Dermis lymphatic vessel endothelial cell (primary cell): ENCODE measurements around the gene LPAR5. TPM values are rescaled to one million over a fixed set of nuclear protein-coding genes. Genes with fewer than 3 reads are reported as not detected.

Experiments used
- total RNA-seq: library from RNA; depleted of rRNA; stranded (reverse); fragments of >200 nt; gene quantifications from 2 replicates; pipeline ENCODE4 v1.2.1, GENCODE V29; 2014

Gene LPAR5
- under 0.01 TPM in 1 of 2 replicates, not detected in the other for total RNA-seq

DNA sequence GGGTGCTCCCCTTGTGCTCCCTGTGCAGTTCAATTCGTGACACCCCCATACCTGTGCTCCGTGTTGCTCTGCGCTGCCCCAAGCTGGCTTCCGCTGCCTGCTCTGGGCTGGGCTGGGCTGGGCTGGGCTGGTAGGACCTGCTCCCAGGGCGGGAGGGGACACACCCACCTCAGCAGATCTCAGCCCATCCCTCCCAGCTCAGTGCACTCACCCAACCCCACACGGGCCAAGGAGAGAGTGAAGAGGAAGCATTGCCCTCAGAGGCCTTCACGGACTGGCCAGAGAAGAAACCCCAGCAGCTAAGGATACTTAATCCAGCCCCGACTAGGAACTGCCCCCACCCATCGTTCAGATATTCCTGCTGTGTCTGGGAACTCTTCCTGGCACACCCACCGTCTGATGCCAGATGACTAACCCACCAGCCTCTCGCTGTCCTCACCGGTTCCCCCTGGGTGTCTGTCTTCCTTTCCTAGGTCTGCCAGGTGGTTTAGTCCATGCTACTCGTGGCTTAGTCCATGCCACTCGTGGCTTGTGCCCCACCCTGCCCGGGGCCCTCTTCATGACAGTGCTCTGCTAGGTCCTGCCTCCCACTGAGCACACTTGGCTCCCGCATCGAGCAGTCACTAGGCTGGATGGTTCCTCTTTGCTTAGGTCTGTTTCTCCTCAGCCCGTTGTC lies at the start of gene LPAR5:
LPAR5 (minus strand) TSS at position 104 of the 676 bp plus-strand sequence. CDS start 14,711 bp downstream, outside the sequence.

DNA sequence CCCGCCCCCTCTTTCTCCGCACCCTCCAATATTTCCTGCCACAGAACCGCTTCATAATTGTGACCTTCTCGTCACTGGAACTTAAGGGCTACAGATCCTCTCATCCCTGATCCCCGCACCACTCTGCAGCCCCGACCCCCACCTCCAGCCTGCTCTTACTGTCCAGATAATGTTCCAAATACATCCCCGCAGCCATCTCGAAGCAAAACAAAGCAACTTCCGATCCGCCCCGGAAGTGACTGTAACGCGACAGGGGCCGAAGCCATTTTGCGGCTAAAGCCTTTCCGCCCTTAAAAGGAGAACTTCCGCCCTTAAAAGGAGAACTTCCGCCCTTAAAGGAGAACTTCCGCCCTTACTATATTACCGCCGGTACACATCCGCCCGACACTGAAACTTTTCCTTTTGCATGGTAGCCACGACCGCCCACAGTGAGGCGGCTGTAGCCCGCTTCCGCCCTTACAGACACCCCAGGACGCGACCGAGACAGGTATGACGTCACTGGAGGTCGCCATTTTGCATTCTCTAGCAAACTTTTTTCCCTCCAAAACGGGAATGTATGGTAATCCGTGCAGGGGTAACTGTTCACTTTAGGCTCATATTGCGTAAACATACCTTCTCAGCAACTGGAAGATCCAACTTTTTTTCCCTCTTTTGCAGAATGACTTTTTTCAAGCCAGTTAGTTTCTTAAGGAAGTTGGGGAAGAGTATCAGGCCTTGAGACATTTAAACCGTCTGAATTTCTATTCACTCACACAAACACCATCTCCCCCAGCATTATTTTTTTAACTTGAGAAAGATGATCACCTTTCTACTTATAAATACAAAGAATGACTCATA lies 27.4 kb upstream of the LPAR5 start, which contains the start of gene ING4:
ING4 (minus strand) TSS at position 214 of the 837 bp plus-strand sequence; CDS start at position 196, 18 bp downstream.

DNA sequence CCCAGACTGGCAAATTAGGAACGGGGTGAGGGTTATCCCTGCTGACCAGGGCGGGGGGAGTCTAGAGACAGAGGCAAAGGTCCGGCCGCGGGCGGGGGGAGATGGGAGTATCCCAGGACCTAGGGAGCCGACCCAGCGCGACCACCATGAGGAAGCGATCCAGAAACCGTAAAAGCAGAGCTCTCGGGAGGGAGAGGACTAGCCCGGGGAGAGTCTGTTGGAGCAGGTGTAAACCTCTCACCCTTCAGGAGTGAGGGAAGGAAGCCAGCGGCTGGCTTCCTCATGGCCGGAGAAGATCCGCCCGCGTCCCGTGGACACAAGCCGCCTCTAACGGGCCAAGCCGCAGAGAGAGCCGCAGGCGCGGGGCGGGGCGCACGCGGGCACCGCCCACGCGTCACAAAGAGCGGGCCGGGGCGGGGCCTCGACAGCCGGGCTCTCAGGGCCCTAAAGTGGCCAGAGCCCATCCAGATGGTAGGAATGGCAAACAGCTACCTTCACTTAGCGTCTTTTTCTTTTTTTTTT lies 11.4 kb upstream of the LPAR5 start, which contains the start of gene ACRBP:
ACRBP (minus strand) TSS at position 350 of the 522 bp plus-strand sequence; CDS start at position 284, 66 bp downstream.

Other genes with a start within 250 kb of the LPAR5 start
- gene CD27, start 191.0 kb downstream of the LPAR5 start, total RNA-seq: not detected in 2 replicates
- gene TAPBPL, start 183.9 kb downstream of the LPAR5 start, total RNA-seq: 11.0 and 28.1 TPM in 2 replicates
- gene VAMP1, start 165.3 kb downstream of the LPAR5 start, total RNA-seq: 2.1 and 2.4 TPM in 2 replicates
- 107 and 124 TPM in 2 replicates for gene MRPL51, start 142.7 kb downstream of the LPAR5 start, total RNA-seq
- 16.9 and 22.3 TPM in 2 replicates for gene NCAPD2, start 141.9 kb downstream of the LPAR5 start, total RNA-seq
- gene GAPDH, start 101.4 kb downstream of the LPAR5 start, total RNA-seq: 3,384 and 4,426 TPM in 2 replicates
- 9.7 and 11.3 TPM in 2 replicates for gene IFFO1, start 79.9 kb downstream of the LPAR5 start, total RNA-seq
- 8.7 and 13.8 TPM in 2 replicates for gene NOP2, start 67.7 kb downstream of the LPAR5 start, total RNA-seq
- 201 and 235 TPM in 2 replicates for gene CHD4, start 28.6 kb downstream of the LPAR5 start, total RNA-seq
- 0.33 and 0.43 TPM in 2 replicates for gene ACRBP, start 11.5 kb upstream of the LPAR5 start, total RNA-seq
- gene ING4, start 27.2 kb upstream of the LPAR5 start, total RNA-seq: 48.1 and 53.3 TPM in 2 replicates
- 7.8 and 8.0 TPM in 2 replicates for gene ZNF384, start 53.4 kb upstream of the LPAR5 start, total RNA-seq
- not detected in 2 replicates for gene PIANP, start 64.9 kb upstream of the LPAR5 start, total RNA-seq
- 43.1 and 45.3 TPM in 2 replicates for gene COPS7A, start 88.1 kb upstream of the LPAR5 start, total RNA-seq
- 68.2 and 71.3 TPM in 2 replicates for gene MLF2, start 117.2 kb upstream of the LPAR5 start, total RNA-seq
- gene PTMS, start 130.4 kb upstream of the LPAR5 start, total RNA-seq: 46.1 and 57.2 TPM in 2 replicates
- 0.09 and 0.22 TPM in 2 replicates for gene LAG3, start 136.6 kb upstream of the LPAR5 start, total RNA-seq
- gene CD4, start 153.6 kb upstream of the LPAR5 start, total RNA-seq: not detected in 2 replicates
- gene GPR162, start 185.9 kb upstream of the LPAR5 start, total RNA-seq: 0.09 and 0.22 TPM in 2 replicates
- 10.2 and 10.9 TPM in 2 replicates for gene P3H3, start 192.4 kb upstream of the LPAR5 start, total RNA-seq
- 0.11 and 0.26 TPM in 2 replicates for gene GNB3, start 205.0 kb upstream of the LPAR5 start, total RNA-seq
- gene CDCA3, start 215.3 kb upstream of the LPAR5 start, total RNA-seq: 2.7 and 3.4 TPM in 2 replicates
- gene USP5, start 216.2 kb upstream of the LPAR5 start, total RNA-seq: 69.3 and 72.1 TPM in 2 replicates
- gene TPI1, start 231.6 kb upstream of the LPAR5 start, total RNA-seq: 630 and 802 TPM in 2 replicates
- gene SPSB2, start 237.3 kb upstream of the LPAR5 start, total RNA-seq: 3.4 and 4.2 TPM in 2 replicates